22Rv1 (cell line): ENCODE data around the gene OR52H1.
"Not testable (repeated sequence)": the region's sequence is repeated elsewhere in the genome, so short reads cannot be mapped to it uniquely, and the experiment has no call there.

Source experiments
- H3K27ac ChIP-seq: fragments of 450-650 bp; 2 replicates; pipeline ENCODE4 v1.5.1; 2017
- CTCF ChIP-seq: fragments of 450-650 bp; IDR thresholded peaks from 2 replicates; pipeline ENCODE4 v1.5.1; 2017; ENCODE audit warnings: mild to moderate bottlenecking
- ZFX ChIP-seq: fragments of 450-650 bp; IDR thresholded peaks from 2 replicates; pipeline ENCODE4 v1.6.1; 2017; ENCODE audit warnings: antibody characterized with exemption, borderline replicate concordance

The OR52H1 gene

GRCh38 chr11:5548440-5548839 is at the start of gene OR52H1:
TSS of gene OR52H1 (minus strand) at chr11:5548540. CDS start at chr11:5545505, 3,035 bp downstream.
- H3K27ac ChIP-seq: no peak within 1 kb of the TSS
- TF ChIP-seq ZFX: no peak
- TF ChIP-seq CTCF: no peak

GRCh38 chr11:5597953-5598352 is 49.6 kb upstream of the OR52H1 start:
- TF ChIP-seq CTCF: no peak
- TF ChIP-seq ZFX: no peak
- H3K27ac ChIP-seq: no peak overlapping the region

DNA sequence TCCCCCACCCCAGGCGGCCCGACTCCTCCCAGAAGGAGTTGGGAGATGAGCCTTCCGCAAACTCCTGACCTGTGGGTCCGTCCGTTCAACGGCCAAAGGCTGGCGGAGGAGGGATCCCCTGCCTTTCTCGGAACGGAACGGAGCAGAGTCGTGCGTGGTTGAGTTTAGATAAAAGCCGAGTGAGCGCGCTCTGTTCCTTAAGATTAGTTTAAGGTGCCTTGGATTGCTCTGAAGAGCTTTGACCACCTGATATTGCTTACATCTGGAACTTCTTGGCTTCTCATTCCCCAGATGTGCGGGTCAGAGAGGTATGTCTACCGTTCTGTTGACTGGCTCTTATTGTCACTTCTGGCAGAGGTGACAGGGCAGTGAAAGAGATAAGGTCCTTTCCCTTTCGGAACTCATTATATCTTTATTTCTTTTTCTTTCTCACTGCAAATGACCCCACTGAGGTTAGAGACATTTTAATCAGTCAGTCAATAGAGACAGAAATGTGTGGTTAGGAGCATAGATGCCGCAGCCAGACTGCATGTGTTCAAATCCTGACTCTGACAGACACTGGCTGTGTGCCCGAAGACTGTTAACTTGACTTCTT is 48.4 kb upstream of the OR52H1 start, which contains the start of gene TRIM6:
Gene TRIM6 (plus strand): TSS at position 31 of the 595 bp plus-strand sequence. CDS start 261 bp downstream, at position 292.
- TF ChIP-seq ZFX: no peak
- no peak for TF ChIP-seq CTCF

GRCh38 chr11:5593146-5593545 is 44.8 kb upstream of the OR52H1 start:
- no peak for TF ChIP-seq ZFX
- no peak for TF ChIP-seq CTCF
- H3K27ac ChIP-seq: no peak overlapping the region

More for the DNA sequence above, 48.4 kb upstream of the OR52H1 start, which contains the start of gene TRIM6:
- no peak within 1 kb of the TSS for H3K27ac ChIP-seq

GRCh38 chr11:5592615-5593014 is 44.3 kb upstream of the OR52H1 start:
- no peak overlapping the region for H3K27ac ChIP-seq
- TF ChIP-seq ZFX (no peak), CTCF (no peak)

GRCh38 chr11:5591613-5592012 is 43.3 kb upstream of the OR52H1 start:
- H3K27ac ChIP-seq: no peak overlapping the region
- TF ChIP-seq CTCF: no peak
- no peak for TF ChIP-seq ZFX

- not testable (repeated sequence) for H3K27ac ChIP-seq
These were observed 41.6 kb upstream of the OR52H1 start for GRCh38 chr11:5589906-5590305.

- not testable (repeated sequence) for H3K27ac ChIP-seq
These were observed 36.1 kb upstream of the OR52H1 start for GRCh38 chr11:5584458-5584857.
